Astrocyte (in vitro differentiated cells and primary cell): Measurements from ENCODE around the gene FITM1. TPM values are rescaled to one million over a fixed set of nuclear protein-coding genes. Genes with fewer than 3 reads are reported as not detected.
A peak's percentile ranks its signal among the peaks of the same experiment; 100 is the strongest.

Experiments
- DNase-seq: peaks from one replicate; pipeline ENCODE4 v3.0.0-alpha.2; 2010; ENCODE audit warnings: low read depth
- FAIRE-seq: peaks from 2 replicates; lab custom pipeline; 2011; peaks lifted over from hg19 to GRCh38; lab: Jason Lieb, UNC
- H2AFZ ChIP-seq: 2 replicates; pipeline ENCODE4 v1.6.0; 2012; ENCODE audit warnings: low read depth, low read length, inconsistent platforms
- H3K27ac ChIP-seq: 2 replicates; pipeline ENCODE4 v1.5.1; 2011; ENCODE audit warnings: low read depth, low read length, inconsistent platforms
- H3K27me3 ChIP-seq: 2 replicates; pipeline ENCODE4 v1.6.0; 2011; ENCODE audit warnings: low read length, inconsistent platforms; ENCODE audit not compliant: insufficient read depth
- H3K36me3 ChIP-seq: 2 replicates; pipeline ENCODE4 v1.5.1; 2011; ENCODE audit warnings: low read length, inconsistent platforms; ENCODE audit not compliant: insufficient read depth
- H3K4me1 ChIP-seq: 2 replicates; pipeline ENCODE4 v1.5.1; 2011; ENCODE audit warnings: low read length, inconsistent platforms; ENCODE audit not compliant: insufficient read depth
- H3K4me2 ChIP-seq: 2 replicates; pipeline ENCODE4 v1.6.0; 2012; ENCODE audit warnings: low read length, inconsistent platforms
- H3K4me3 ChIP-seq: 2 replicates; pipeline ENCODE4 v1.5.1; 2011; ENCODE audit warnings: low read depth, mild to moderate bottlenecking, low read length, inconsistent platforms; ENCODE audit not compliant: insufficient read depth
- H3K79me2 ChIP-seq: 2 replicates; pipeline ENCODE4 v1.6.0; 2012; ENCODE audit warnings: mild to moderate bottlenecking, low read length, inconsistent platforms; ENCODE audit not compliant: insufficient read depth
- H3K9ac ChIP-seq: 2 replicates; pipeline ENCODE4 v1.6.0; 2012; ENCODE audit warnings: mild to moderate bottlenecking, low read length, inconsistent platforms
- H3K9me3 ChIP-seq: 2 replicates; pipeline ENCODE4 v1.5.1; 2012; ENCODE audit warnings: low read depth, mild to moderate bottlenecking, low read length, inconsistent platforms; ENCODE audit not compliant: insufficient read depth
- H4K20me1 ChIP-seq: 2 replicates; pipeline ENCODE4 v1.6.0; 2012; ENCODE audit warnings: low read length, inconsistent platforms; ENCODE audit not compliant: insufficient read depth
- H3K27ac Mint-ChIP-seq: one replicate; pipeline ENCODE4 v1.8.0; 2021; ENCODE audit warnings: mild to moderate bottlenecking, mixed read lengths; ENCODE audit not compliant: unreplicated experiment
- H3K27me3 Mint-ChIP-seq: one replicate; pipeline ENCODE4 v1.8.0; 2021; ENCODE audit warnings: low read depth, mixed read lengths; ENCODE audit not compliant: unreplicated experiment
- H3K36me3 Mint-ChIP-seq: one replicate; pipeline ENCODE4 v1.8.0; 2021; ENCODE audit warnings: low read depth, mixed read lengths; ENCODE audit not compliant: unreplicated experiment
- H3K4me1 Mint-ChIP-seq: one replicate; pipeline ENCODE4 v1.8.0; 2021; ENCODE audit warnings: low read depth, mixed read lengths; ENCODE audit not compliant: unreplicated experiment
- H3K4me3 Mint-ChIP-seq: one replicate; pipeline ENCODE4 v1.8.0; 2021; ENCODE audit warnings: mild to moderate bottlenecking, moderate library complexity, mixed read lengths; ENCODE audit not compliant: unreplicated experiment
- H3K9me3 Mint-ChIP-seq: one replicate; pipeline ENCODE4 v1.8.0; 2021; ENCODE audit warnings: mild to moderate bottlenecking, mixed read lengths; ENCODE audit not compliant: unreplicated experiment
- EZH2 ChIP-seq: IDR thresholded peaks from 2 replicates; pipeline ENCODE4 v1.6.1; 2012; ENCODE audit warnings: mild to moderate bottlenecking, low read length, inconsistent platforms; ENCODE audit not compliant: insufficient read depth
- total RNA-seq: library from RNA; stranded (reverse); gene quantifications from 2 replicates; pipeline ENCODE4 v1.2.1, GENCODE V29; 2021
- TF ChIP-seq, protein P1 (sequence below): IDR thresholded peaks from 2 replicates; pipeline ENCODE4 v1.5.1; 2011; ENCODE audit warnings: low read depth, mild to moderate bottlenecking, inconsistent platforms, low read length, moderate library complexity; ENCODE audit not compliant: insufficient read depth

The FITM1 gene
- total RNA-seq, 1 donor from 2014 or later = 0.25 TPM

DNA sequence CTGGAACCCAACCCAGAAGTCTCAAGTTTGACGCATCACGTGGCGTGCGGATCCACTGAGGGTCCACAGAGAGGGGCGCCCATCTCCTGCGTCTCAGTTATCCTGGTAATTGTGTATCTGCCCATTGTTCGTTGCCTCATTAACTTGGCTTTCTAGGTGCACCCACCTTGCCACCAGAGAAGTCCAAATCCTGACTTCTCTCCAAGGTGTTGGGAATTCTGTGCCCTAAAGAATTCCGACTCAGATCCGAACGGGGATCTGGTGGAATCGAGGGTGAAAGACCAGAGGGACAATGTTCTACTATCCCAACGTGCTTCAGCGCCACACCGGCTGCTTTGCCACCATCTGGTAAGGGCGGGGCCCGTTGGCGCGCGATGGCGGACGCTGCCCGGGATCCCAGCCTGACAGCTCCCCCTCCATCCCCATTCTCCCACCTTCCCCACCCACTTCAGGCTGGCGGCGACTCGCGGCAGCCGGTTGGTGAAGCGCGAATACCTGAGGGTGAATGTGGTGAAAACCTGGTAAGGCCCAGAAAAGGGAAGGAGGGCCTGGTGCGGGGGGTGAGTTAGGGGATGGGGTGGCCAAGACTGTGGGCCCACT lies 41.9 kb downstream of the FITM1 start:
- peaks cover 4% of the 10 kb centered on the region for H4K20me1 ChIP-seq
- DNase-seq (no peak), FAIRE-seq (no peak)
- H3K9ac ChIP-seq = peak overlapping the region; percentile 36
- no peaks in the 10 kb centered on the region for H3K9me3 Mint-ChIP-seq
- peak overlapping the region; percentile 50 for H3K4me3 ChIP-seq
- H3K27me3 ChIP-seq = no peaks in the 10 kb centered on the region
- TF ChIP-seq, protein P1, sequence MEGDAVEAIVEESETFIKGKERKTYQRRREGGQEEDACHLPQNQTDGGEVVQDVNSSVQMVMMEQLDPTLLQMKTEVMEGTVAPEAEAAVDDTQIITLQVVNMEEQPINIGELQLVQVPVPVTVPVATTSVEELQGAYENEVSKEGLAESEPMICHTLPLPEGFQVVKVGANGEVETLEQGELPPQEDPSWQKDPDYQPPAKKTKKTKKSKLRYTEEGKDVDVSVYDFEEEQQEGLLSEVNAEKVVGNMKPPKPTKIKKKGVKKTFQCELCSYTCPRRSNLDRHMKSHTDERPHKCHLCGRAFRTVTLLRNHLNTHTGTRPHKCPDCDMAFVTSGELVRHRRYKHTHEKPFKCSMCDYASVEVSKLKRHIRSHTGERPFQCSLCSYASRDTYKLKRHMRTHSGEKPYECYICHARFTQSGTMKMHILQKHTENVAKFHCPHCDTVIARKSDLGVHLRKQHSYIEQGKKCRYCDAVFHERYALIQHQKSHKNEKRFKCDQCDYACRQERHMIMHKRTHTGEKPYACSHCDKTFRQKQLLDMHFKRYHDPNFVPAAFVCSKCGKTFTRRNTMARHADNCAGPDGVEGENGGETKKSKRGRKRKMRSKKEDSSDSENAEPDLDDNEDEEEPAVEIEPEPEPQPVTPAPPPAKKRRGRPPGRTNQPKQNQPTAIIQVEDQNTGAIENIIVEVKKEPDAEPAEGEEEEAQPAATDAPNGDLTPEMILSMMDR = no peak
- TF ChIP-seq EZH2 = no peak
- no peaks in the 10 kb centered on the region for H3K36me3 ChIP-seq
- no peak overlapping the region for H3K27ac ChIP-seq
- H3K4me2 ChIP-seq = peak overlapping the region; percentile 84
- H3K4me1 Mint-ChIP-seq = no peaks in the 10 kb centered on the region
- peak overlapping the region; percentile 75 for H3K4me3 Mint-ChIP-seq
- H2AFZ ChIP-seq = peak overlapping the region; percentile 63
- H3K4me1 ChIP-seq = peaks cover 14% of the 10 kb centered on the region
- H3K36me3 Mint-ChIP-seq = peaks cover 25% of the 10 kb centered on the region
- H3K79me2 ChIP-seq = no peaks in the 10 kb centered on the region
- no peaks in the 10 kb centered on the region for H3K27me3 Mint-ChIP-seq
- no peaks in the 10 kb centered on the region for H3K9me3 ChIP-seq
- no peak overlapping the region for H3K27ac Mint-ChIP-seq

DNA sequence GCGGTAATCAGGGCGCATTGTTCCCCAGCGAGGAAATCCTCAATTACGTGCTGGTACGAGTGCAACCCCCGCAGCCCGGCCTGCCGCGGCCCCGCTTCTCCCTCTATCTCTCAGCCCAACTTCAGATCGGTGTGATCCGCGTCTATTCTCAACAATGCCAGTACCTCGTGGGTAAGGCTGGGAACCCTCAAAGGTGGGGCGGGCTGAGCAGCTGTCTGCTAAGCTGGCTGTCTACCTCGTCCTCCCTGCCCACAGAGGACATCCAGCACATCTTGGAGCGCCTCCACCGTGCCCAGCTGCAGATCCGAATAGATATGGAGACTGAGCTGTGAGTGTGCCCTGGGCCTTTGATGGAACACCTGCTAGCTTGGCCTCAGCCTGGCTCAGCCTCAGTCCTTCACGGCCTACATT lies 42.4 kb downstream of the FITM1 start:
- no peak overlapping the region for H2AFZ ChIP-seq
- Mint-ChIP-seq H3K27me3 (no peaks in the 10 kb centered on the region), H3K36me3 (peaks cover 23% of the 10 kb centered on the region), H3K9me3 (no peaks in the 10 kb centered on the region), H3K4me3 (peak overlapping the region; percentile 66), H3K27ac (no peak overlapping the region), H3K4me1 (peaks cover 2% of the 10 kb centered on the region)
- no peaks in the 10 kb centered on the region for H3K27me3 ChIP-seq
- H3K79me2 ChIP-seq = no peaks in the 10 kb centered on the region
- no peaks in the 10 kb centered on the region for H3K9me3 ChIP-seq
- peak overlapping the region; percentile 84 for H3K4me2 ChIP-seq
- DNase-seq = no peak
- TF ChIP-seq EZH2 = no peak
- TF ChIP-seq, protein P1 = no peak
- H4K20me1 ChIP-seq = peaks cover 5% of the 10 kb centered on the region
- no peak for FAIRE-seq
- peak overlapping the region; percentile 36 for H3K9ac ChIP-seq
- H3K4me3 ChIP-seq = peak overlapping the region; percentile 50
- peaks cover 14% of the 10 kb centered on the region for H3K4me1 ChIP-seq
- no peaks in the 10 kb centered on the region for H3K36me3 ChIP-seq
- H3K27ac ChIP-seq = no peak overlapping the region

DNA sequence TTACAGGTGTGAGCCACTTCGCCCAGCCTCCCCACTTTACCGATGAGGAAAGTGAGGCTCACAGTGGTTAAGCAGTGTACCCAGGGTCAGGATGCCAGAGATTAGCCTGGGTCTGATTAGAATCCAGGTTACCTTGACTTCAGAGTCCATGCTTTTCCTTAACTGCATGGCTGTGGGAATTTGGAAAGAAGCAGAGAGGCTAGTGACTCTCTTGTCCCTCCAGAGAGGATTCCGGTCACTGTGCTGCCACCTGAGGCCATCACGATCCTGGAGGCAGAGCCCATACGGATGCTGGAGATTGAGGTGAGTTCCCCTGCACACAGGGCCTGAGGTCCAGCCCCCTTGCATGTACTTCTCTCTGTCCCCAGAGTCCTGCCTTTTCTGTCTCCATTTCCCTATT lies 46.1 kb downstream of the FITM1 start:
- Histone ChIP-seq H3K4me1 (peaks cover 15% of the 10 kb centered on the region), H3K36me3 (peaks cover 18% of the 10 kb centered on the region), H3K9ac (no peak overlapping the region), H3K4me3 (no peak overlapping the region), H3K4me2 (no peak overlapping the region), H3K79me2 (no peaks in the 10 kb centered on the region), H3K27me3 (no peaks in the 10 kb centered on the region), H3K9me3 (no peaks in the 10 kb centered on the region), H4K20me1 (peaks cover 30% of the 10 kb centered on the region), H2AFZ (no peak overlapping the region), H3K27ac (no peak overlapping the region)
- no peak for TF ChIP-seq EZH2
- TF ChIP-seq, protein P1 = no peak
- DNase-seq (no peak), FAIRE-seq (no peak)
- H3K27me3 Mint-ChIP-seq = no peaks in the 10 kb centered on the region
- H3K4me1 Mint-ChIP-seq = peaks cover 7% of the 10 kb centered on the region
- H3K9me3 Mint-ChIP-seq = no peaks in the 10 kb centered on the region
- H3K36me3 Mint-ChIP-seq = peaks cover 22% of the 10 kb centered on the region
- no peak overlapping the region for H3K4me3 Mint-ChIP-seq
- no peak overlapping the region for H3K27ac Mint-ChIP-seq
